Tibial artery (tissue), 4 donors: ENCODE measurements around the gene POU2AF1.
"Not testable (repeated sequence)": the region's sequence is repeated elsewhere in the genome, so short reads cannot be mapped to it uniquely, and the experiment has no call there.

Experiments
- DNase-seq, 2 donors: peaks; one replicate each; pipeline ENCODE4 v3.0.0-alpha.2; 2019
- H3K27ac ChIP-seq, 2 donors: fragments of 200-600 bp; sonication (generic) in 1 of 2; 1 replicate in 1 of 2; 2 replicates in 1 of 2; pipeline ENCODE4 v1.5.1; 2018 to 2019; ENCODE audit warnings: mild to moderate bottlenecking in 1 of 2
- H3K27me3 ChIP-seq, 2 donors: fragments of 200-600 bp; sonication (generic) in 1 of 2; one replicate each; pipeline versions ENCODE4 v1.5.1 to v1.6.0; 2016 to 2019
- H3K36me3 ChIP-seq, 3 donors: fragments of 200-600 bp; sonication (generic) in 2 of 3; one replicate each; pipeline ENCODE4 v1.5.1; 2016 to 2019; ENCODE audit warnings: mild to moderate bottlenecking in 2 of 3
- H3K4me1 ChIP-seq, 4 donors: fragments of 200-600 bp; sonication (generic) in 2 of 4; 1 replicate in 3 of 4; 2 replicates in 1 of 4; pipeline ENCODE4 v1.5.1; 2016 to 2019
- H3K4me3 ChIP-seq, 2 donors: fragments of 200-600 bp; sonication (generic) in 1 of 2; 1 replicate in 1 of 2; 2 replicates in 1 of 2; pipeline ENCODE4 v1.5.1; 2018 to 2019; ENCODE audit warnings: mild to moderate bottlenecking in 2 of 2
- H3K9me3 ChIP-seq, 3 donors: fragments of 200-600 bp; sonication (generic) in 1 of 3; one replicate each; pipeline ENCODE4 v1.5.1; 2016 to 2019
- CTCF ChIP-seq, 2 experiments: fragments of 200-600 bp in 1 of 2; fragments of 450-650 bp in 1 of 2; IDR thresholded peaks; one replicate each; pipeline ENCODE4 v1.5.1; 2017 to 2019; ENCODE audit warnings: antibody characterized with exemption in 2 of 2, mild to moderate bottlenecking in 1 of 2, moderate library complexity in 1 of 2
- intact Hi-C: fragments of 100-400 bp; cut with DNase I; formaldehyde crosslinking; loops from one replicate; pipeline ENCODE4 v1.15.0; 2023; ENCODE audit warnings: low total_unique reads

Gene POU2AF1

GRCh38 chr11:111395749-111396148, 16.7 kb upstream of the POU2AF1 start:
- H3K27me3 ChIP-seq, result no peaks in the 10 kb centered on the region
- no peak for TF ChIP-seq CTCF (IDR thresholded peaks at IDR 0.05)
- intact Hi-C loops, result no loop called here
- H3K4me3 ChIP-seq, result no peak overlapping the region
- H3K9me3 ChIP-seq, result no peaks in the 10 kb centered on the region
- no peaks in the 10 kb centered on the region for H3K36me3 ChIP-seq
- no peak overlapping the region for H3K27ac ChIP-seq
- DNase-seq, result no peak
- H3K4me1 ChIP-seq, result no peaks in the 10 kb centered on the region

- H3K36me3 ChIP-seq, result no peaks in the 10 kb centered on the region
- intact Hi-C loops, result no loop called here
Measured at GRCh38 chr11:111395081-111395480, 16.0 kb upstream of the POU2AF1 start.

GRCh38 chr11:111394147-111394546, 15.1 kb upstream of the POU2AF1 start:
- H3K4me1 ChIP-seq, H3K27ac ChIP-seq, H3K9me3 ChIP-seq, intact Hi-C loops, H3K36me3 ChIP-seq, H3K4me3 ChIP-seq, H3K27me3 ChIP-seq, DNase-seq: not testable (repeated sequence)

More at GRCh38 chr11:111395081-111395480, 16.0 kb upstream of the POU2AF1 start:
- no peak for DNase-seq
- H3K27ac ChIP-seq, result no peak overlapping the region
- H3K4me1 ChIP-seq, result no peaks in the 10 kb centered on the region
- no peaks in the 10 kb centered on the region for H3K27me3 ChIP-seq
- H3K9me3 ChIP-seq, result no peaks in the 10 kb centered on the region
- H3K4me3 ChIP-seq, result no peak overlapping the region
- TF ChIP-seq CTCF (IDR thresholded peaks at IDR 0.05), result no peak

GRCh38 chr11:111393585-111393984, 14.5 kb upstream of the POU2AF1 start:
- Histone ChIP-seq H3K4me1 (no peaks in the 10 kb centered on the region), H3K27me3 (no peaks in the 10 kb centered on the region), H3K4me3 (no peak overlapping the region), H3K9me3 (no peaks in the 10 kb centered on the region), H3K36me3 (no peaks in the 10 kb centered on the region), H3K27ac (no peak overlapping the region)
- intact Hi-C loops, result no loop called here
- DNase-seq, result no peak
- TF ChIP-seq CTCF (IDR thresholded peaks at IDR 0.05), result no peak

GRCh38 chr11:111393096-111393495, 14.0 kb upstream of the POU2AF1 start:
- Histone ChIP-seq H3K27me3 (no peaks in the 10 kb centered on the region), H3K4me1 (no peaks in the 10 kb centered on the region), H3K27ac (no peak overlapping the region), H3K4me3 (no peak overlapping the region), H3K9me3 (no peaks in the 10 kb centered on the region), H3K36me3 (no peaks in the 10 kb centered on the region)
- intact Hi-C loops, result no loop called here
- no peak for DNase-seq
- TF ChIP-seq CTCF (IDR thresholded peaks at IDR 0.05), result no peak

GRCh38 chr11:111392552-111392951, 13.5 kb upstream of the POU2AF1 start:
- H3K4me1 ChIP-seq, result no peaks in the 10 kb centered on the region
- H3K9me3 ChIP-seq, result no peaks in the 10 kb centered on the region
- no peaks in the 10 kb centered on the region for H3K36me3 ChIP-seq
- H3K27me3 ChIP-seq, result no peaks in the 10 kb centered on the region
- H3K4me3 ChIP-seq, result no peak overlapping the region
- no peak for DNase-seq
- no peak overlapping the region for H3K27ac ChIP-seq
- intact Hi-C loops, result no loop called here
- TF ChIP-seq CTCF (IDR thresholded peaks at IDR 0.05), result no peak
